ENCODE measurements around the gene TADA3.

TADA3 gene

DNA sequence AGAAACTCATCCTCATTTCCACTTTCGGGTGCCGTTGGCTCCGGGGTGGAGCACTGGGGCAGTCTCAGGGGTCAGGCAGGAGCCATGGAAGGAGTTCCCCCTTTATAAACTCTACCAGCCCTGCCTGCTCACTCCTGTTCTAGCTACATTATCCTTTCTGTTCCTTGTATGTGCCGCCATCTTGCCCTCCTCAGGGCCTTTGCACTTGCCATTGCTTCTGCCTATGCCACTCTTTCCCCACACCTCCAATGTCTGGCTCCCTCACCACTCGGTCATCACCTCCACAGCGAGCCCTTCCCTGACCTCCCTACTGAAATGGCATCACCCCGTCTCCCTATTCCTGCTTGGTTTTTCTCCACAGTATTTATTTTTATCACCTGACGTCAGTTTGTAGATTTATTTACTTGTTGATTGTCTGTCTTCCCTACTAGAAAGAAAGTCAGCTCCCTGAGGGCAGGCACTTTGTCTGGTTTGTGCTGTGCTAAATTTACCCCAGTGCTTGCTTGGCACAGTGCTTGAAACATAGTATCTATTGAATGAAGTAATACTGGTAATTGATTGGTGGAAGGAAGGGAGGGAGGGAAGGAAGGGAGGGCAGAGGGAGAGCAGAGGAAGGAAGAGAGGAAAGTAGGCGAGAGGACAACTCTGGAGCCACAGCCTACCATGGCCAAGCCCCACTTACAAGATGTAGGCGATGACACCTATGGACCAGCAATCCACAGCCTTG is 31.3 kb downstream of the TADA3 start:
- no peak for DNase-seq (ENCODE audit: low spot score)

DNA sequence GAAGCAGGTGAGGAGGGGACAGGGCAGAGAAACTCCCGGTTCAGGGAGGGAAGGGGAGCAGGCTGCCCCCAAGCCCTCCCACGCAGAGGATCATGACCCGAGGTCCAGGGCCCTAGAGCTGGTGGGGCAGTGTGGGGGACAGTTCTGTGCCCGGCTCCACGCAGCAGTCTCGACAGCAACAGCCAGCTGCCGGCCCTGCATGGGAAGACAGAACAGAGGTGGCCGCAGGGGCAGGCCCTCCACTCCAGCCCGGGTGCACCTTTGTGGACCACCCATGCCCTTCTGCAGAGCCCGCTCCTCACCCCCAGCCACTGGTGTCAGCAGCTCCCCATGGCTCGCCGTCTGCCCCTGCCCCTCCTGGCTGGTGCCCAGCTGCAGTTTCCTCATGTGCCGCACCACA is 34.8 kb downstream of the TADA3 start:
- DNase-seq (ENCODE audit: low spot score): no peak

DNA sequence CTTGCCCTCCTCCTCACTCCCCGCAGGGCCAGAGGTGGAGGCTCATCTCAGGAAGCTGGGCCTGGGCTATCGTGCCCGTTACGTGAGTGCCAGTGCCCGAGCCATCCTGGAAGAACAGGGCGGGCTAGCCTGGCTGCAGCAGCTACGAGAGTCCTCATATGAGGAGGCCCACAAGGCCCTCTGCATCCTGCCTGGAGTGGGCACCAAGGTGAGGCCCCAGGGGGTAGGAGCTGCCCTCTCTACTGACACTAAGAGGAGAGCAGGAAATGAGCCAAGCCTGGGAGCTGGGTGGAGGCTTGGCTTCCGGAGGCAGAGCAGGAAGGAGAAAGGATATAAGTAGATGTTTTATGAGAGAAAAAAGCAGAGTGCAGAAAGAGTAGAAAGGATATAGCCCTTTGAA is 37.6 kb downstream of the TADA3 start:
- DNase-seq (ENCODE audit: low spot score): no peak

DNA sequence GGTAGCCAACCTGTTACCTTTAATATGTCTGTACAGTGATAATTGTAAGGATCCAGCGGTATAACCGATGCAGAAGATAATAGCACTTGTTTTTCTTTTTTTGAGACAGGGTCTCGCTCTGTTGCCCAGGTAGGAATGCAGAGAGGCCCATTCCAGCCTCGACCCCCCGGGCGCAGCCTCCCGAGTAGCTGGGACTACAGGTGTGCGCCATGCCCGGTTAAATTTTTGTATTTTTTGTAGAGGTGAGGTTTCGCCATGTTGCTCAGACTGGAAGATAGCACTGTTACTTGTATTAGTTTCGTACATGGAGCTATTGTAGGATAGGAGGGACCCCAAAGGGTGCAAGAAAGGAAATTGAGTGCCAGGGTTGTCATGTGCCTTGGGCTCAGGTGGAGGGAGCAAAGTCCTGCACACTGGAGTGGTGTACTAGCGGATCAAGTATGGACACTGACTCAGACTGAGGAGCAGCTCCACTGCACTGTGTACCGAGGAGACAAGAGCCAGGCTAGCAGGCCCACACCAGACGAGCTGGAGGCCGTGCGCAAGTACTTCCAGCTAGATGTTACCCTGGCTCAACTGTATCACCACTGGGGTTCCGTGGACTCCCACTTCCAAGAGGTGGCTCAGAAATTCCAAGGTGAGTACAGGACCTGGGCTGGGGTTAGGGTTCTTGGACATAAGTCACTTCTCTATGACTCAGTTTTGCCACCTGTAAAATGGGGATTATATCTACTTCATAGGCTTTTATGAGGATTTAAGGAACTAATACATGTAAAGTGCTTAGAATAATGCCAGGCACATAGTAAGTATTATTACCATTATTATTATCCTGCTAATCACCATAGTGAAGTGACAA is 41.5 kb downstream of the TADA3 start:
- no peak for DNase-seq (ENCODE audit: low spot score)

DNA sequence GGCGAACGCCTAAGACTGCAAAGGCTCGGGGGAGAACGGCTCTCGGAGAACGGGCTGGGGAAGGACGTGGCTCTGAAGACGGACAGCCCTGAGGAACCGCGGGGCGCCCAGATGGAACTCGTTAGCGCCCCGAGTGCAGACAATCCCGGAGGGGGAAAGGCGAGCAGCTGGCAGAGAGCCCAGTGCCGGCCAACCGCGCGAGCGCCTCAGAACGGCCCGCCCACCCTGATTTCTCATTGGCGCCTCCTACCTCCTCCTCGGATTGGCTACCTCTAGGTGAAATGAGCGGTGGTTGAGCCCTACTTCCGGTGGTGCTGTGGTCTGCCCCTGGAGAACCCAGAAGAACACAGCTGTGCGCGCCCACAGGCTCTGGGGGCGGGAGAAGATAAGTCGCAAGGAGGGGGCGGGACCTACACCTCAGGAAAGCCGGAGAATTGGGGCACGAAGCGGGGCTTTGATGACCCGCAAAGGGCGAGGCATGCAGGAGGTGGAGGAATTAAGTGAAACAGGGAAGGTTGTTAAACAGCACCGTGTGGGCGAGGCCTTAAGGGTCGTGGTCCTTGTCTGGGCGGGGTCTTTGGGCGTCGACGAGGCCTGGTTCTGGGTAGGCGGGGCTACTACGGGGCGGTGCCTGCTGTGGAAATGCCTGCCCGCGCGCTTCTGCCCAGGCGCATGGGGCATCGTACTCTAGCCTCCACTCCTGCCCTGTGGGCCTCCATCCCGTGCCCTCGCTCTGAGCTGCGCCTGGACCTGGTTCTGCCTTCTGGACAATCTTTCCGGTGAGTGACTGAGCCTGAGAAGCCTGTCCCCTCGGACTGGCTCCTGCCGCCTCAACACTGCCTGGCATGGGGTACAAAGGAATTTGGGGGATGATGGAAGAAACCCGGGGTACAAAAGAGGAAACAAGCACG is 42.4 kb downstream of the TADA3 start, which contains the start of gene OGG1:
Gene OGG1, plus strand, starts transcription at position 308 of the 911 bp plus-strand sequence. Its CDS starts 335 bp downstream, at position 643.
- DNase-seq (ENCODE audit: low spot score): peak; percentile 98

DNA sequence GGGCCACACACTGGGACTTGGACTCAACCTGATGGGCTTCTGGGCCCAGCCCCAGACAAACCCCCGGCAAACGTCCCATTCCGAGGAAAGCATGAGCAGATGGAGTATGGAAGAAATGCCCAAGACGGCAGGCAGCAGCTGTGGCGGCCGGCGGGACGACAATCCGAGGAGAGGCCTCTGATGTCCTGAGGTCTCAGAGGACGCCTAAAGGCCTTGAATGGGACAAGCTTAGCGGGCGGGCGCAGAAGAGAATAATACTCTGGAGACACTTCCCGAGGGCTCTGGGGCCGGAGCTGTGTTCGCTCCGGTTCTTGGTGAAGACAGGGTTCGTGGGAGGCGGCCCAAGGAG is 43.0 kb downstream of the TADA3 start:
- no peak for DNase-seq (ENCODE audit: low spot score)

- no peak for DNase-seq (ENCODE audit: low spot score)
Observed at GRCh38 chr3:9748031-9748430, 44.2 kb downstream of the TADA3 start.

DNA sequence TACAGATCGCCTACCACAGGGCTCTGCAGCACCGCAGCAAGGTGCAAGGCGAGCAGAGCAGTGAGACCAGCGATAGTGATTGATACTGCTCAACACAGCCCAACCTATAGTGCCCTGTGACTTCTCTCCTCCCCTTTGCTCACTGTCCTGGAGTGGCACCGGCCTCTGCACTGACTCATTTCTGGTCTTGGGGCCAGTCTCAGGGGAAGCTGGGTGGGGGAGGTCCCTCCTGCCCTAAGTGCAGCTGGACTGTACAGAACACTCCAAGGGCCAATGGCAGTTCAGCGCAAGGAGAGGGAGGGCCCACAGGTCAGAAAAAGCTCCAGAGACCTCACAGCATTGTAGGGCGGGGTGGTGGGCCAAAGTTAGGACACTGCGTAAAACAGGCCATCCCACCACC is 45.0 kb downstream of the TADA3 start:
- no peak for DNase-seq (ENCODE audit: low spot score)

DNA sequence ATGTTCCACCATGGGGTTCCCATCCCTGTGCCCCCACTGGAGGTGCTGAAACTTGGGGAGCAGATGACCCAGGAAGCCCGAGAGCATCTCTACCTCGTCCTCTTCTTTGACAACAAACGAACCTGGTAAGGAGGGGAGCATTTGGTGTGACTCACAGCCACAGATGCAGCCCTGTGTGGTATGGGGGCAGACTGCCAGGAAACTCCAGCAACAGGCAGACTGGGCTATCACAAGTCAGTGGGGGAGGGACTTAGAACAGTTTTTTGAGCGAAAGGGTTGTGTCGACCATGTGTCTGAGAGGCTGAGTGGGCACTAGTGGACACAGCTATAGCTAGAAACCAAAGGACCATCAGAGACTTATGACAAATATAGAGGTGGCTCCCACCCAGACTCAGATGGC is 45.9 kb downstream of the TADA3 start:
- no peak for DNase-seq (ENCODE audit: low spot score)

DNA sequence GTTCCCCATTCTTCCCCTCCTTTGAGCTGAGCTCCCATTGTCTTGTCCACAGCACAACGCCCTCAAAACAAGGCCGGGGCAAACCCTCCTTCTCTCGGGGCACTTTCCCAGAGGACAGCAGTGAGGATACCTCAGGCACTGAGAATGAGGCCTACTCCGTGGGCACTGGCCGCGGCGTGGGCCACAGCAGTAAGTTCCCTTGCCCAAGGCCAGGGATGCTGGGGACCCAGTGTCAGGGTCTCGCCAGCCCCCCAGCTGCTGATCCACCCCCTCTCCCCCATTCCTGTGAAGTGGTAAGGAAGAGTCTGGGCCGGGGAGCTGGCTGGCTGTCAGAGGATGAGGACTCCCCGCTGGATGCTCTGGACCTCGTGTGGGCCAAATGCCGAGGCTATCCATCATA is 46.8 kb downstream of the TADA3 start:
- DNase-seq (ENCODE audit: low spot score): no peak

GRCh38 chr3:9744162-9744561 is 48.1 kb downstream of the TADA3 start:
- DNase-seq (ENCODE audit: low spot score): no peak

DNA sequence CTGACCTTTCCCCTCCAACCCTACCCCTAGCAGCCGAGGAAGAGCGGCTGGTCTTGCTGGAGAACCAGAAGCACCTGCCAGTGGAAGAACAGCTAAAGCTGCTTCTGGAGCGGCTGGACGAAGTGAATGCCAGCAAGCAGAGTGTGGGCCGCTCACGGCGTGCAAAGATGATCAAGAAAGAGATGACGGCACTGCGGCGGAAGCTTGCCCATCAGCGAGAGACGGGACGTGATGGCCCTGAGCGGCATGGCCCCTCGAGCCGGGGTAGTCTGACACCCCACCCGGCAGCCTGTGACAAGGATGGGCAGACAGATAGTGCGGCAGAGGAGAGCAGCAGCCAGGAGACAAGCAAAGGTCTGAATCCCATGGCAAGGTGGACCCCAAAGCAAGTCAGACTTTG is 48.7 kb downstream of the TADA3 start:
- DNase-seq (ENCODE audit: low spot score): no peak

DNA sequence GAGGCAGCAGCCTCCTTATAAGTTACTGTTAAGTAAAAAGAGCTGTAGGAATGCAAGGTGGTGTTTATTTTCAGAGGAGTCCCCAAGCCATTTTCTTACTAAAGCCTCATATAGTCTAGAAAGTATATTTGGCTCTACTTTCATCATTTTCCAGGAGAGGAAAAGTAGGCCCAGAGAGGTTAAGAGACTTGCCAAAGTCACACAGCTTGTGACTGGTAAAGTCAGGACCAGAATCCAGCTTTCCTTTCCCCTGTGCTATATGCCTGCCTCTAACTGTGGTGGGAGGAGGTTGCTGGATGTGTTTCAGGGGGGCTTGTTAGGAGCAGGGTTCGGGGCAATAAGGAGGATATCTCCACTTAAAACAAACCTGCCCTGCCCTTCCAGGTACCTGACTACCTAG is 49.7 kb downstream of the TADA3 start:
- no peak for DNase-seq (ENCODE audit: low spot score)

DNA sequence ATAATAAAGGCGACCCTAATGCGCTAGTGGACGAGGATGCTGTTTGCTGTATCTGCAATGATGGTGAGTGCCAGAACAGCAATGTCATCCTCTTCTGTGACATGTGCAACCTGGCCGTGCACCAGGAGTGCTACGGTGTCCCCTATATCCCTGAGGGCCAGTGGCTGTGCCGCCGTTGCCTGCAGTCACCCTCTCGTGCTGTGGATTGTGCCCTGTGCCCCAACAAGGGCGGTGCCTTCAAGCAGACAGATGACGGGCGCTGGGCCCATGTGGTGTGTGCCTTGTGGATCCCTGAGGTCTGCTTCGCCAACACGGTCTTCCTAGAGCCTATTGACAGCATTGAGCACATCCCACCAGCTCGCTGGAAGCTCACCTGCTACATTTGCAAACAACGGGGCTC is 53.1 kb downstream of the TADA3 start:
- no peak for DNase-seq (ENCODE audit: low spot score)

DNA sequence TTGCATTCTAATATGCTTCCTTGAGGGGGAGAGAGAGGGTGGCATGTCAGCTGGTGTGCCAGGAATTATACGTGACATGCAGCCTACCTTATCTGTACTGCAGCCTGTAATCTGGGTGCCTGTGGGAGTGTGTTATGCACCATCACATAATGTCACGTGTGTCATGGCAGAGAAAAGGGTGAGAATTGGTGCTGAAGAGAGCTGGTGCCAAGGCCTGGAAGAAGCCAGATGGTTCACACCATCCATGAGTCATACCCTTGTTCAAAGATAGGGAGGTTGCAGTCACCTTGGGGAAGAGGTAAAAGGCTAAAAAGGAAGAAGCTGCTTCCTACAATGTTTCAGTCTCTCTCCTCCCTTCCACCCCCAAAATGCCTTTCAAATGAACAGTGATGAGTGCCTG is 55.4 kb downstream of the TADA3 start:
- no peak for DNase-seq (ENCODE audit: low spot score)

DNA sequence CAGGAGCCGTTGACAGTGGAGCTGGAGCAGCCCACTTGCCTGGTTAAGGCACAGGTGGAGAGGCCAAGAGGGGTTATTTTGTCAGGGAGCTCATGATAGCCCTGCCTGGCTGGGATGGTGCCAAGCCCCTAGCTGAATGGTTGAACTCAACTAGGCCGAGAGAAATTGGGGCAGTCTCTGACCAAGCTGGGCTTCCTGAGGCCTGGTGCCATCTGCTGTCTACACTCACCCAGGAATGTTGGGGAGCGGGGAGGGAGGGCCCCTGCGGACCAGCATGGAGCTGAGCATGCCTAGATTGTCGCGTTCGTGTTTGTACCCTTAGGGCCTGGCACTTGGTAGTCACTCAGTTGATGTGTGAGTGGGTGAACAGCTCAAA is 59.5 kb downstream of the TADA3 start:
- DNase-seq (ENCODE audit: low spot score): no peak

DNA sequence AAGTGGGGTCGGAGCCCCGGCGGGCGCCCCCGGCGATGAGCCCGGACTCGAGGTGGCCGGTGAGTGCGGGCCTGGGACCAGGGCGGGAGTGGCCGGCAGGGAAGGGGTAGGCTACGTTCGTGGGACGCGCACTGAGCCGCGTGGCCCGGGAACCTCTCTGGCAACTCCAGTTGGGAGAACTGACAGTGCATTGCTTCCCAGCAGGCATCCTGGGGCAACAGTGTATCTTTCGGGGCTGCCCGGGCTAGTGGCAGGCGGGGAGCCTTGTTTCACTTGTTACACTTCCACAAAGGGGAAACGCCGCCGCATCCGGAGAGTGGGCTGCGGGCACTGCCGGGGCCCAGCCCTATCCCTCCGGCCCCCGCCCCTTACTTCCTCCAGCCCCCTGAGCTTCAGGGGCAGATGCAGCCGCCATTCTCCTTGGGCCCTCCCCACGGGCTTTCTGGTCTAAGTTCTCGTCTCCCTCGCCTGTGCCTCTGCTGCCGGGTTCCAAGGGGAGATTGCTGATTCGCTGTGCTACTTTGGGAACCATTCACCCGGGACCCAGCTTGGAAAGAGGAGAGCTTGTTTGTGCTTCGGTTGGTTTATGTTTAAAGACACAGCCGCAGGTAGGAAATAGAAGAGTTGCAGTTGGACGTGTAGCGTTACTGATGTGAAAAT is 60.1 kb downstream of the TADA3 start:
- no peak for DNase-seq (ENCODE audit: low spot score)

DNA sequence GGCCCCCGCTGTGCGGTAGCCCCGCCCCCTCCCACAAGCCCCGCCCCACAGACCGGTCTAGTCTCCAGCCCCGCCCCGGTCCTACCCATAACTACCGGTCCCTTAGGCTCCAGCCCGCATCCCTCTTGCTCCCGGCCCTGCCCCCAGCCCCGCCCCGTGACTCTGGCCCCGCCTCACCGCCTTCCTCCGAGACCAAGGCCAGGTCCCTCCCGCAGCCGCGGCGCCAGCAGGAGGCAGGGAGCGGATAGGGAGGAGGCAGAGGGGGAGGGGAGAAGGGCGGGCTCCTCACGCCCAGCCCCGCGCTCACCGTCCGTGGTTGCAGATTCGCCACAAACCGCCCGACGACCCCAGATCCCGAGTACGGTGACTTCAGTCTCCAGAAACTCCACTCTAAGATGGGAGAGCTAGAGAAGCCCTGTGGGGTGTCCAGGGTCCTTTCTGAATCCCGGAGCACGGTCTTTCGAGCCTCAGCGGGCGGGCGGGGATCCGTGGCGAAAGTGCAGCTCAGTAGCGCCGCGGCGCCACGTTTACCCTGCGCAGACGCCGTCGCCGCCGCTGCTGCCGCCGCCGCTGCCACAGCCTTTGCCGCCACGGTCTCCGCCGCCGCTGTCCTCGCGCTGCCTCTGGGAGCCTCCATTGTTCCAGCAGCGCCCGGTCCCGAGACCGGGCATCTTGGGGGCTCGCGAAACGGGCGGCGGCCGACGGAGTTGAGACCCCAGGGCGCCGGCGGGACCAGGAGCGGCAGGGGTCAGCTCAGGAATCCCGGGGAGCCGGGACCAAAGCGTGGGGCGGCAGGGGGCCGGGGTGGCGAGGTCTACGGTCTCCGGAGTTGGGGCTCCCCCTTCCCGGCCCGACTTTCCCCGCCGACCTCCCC is 60.8 kb downstream of the TADA3 start, which contains the start of gene BRPF1:
Gene BRPF1, plus strand, starts transcription at position 530 of the 874 bp plus-strand sequence. CDS start 2,406 bp downstream, outside the sequence.
- peak; percentile 97 for DNase-seq (ENCODE audit: low spot score)

GRCh38 chr3:9730657-9731205 is 61.5 kb downstream of the TADA3 start:
- DNase-seq (ENCODE audit: low spot score): no peak

Measured in SW480 (cell line).